Fibroblast of lung (primary cell): Measurements from ENCODE around the gene GJA8. TPM values are rescaled to one million over a fixed set of nuclear protein-coding genes. Genes with fewer than 3 reads are reported as not detected.

ENCODE experiments used
- DNase-seq, 2 donors: peaks; one replicate each; pipeline versions ENCODE4 v3.0.0 to v3.0.0-alpha.2; 2010; ENCODE audit warnings: low read depth in 2 of 2
- H2AFZ ChIP-seq: 2 replicates; pipeline ENCODE4 v1.5.1; 2012; ENCODE audit warnings: low read length, control low read depth, inconsistent platforms
- H3K27ac ChIP-seq: 2 replicates; pipeline ENCODE4 v1.5.1; 2011; ENCODE audit warnings: low read length, control low read depth; ENCODE audit not compliant: insufficient read depth
- H3K27me3 ChIP-seq: 2 replicates; pipeline ENCODE4 v1.5.1; 2011; ENCODE audit warnings: mild to moderate bottlenecking, low read length; ENCODE audit not compliant: control insufficient read depth, insufficient read depth
- H3K36me3 ChIP-seq: 2 replicates; pipeline ENCODE4 v1.5.1; 2011; ENCODE audit warnings: low read length; ENCODE audit not compliant: control insufficient read depth, insufficient read depth
- H3K4me1 ChIP-seq: 2 replicates; pipeline ENCODE4 v1.5.1; 2011; ENCODE audit warnings: low read length; ENCODE audit not compliant: control insufficient read depth, insufficient read depth; ENCODE audit errors: extremely low read depth
- H3K4me2 ChIP-seq: 2 replicates; pipeline ENCODE4 v1.5.1; 2011; ENCODE audit warnings: low read length, control low read depth; ENCODE audit not compliant: insufficient read depth; ENCODE audit errors: extremely low read depth
- H3K4me3 ChIP-seq, 4 experiments: fragments of 200-600 bp in 1 of 4; sonication (generic) in 1 of 4; replicated peaks in 1 of 4; 2 replicates each; pipeline ENCODE4 v1.5.1; 2011 to 2016; ENCODE audit warnings: low read length in 4 of 4, low read depth in 3 of 4, mild to moderate bottlenecking in 3 of 4, control low read depth in 2 of 4, inconsistent platforms in 1 of 4, mixed read lengths in 1 of 4; ENCODE audit not compliant: insufficient read depth in 1 of 4; ENCODE audit errors: control extremely low read depth in 1 of 4
- H3K79me2 ChIP-seq: 2 replicates; pipeline ENCODE4 v1.5.1; 2012; ENCODE audit warnings: mild to moderate bottlenecking, low read length, inconsistent platforms; ENCODE audit not compliant: control insufficient read depth, insufficient read depth
- H3K9ac ChIP-seq: 2 replicates; pipeline ENCODE4 v1.5.1; 2011; ENCODE audit warnings: mild to moderate bottlenecking, low read length, control low read depth; ENCODE audit not compliant: insufficient read depth
- H3K9me3 ChIP-seq: 2 replicates; pipeline ENCODE4 v1.5.1; 2012; ENCODE audit warnings: low read depth, low read length; ENCODE audit not compliant: control insufficient read depth, insufficient read depth
- H4K20me1 ChIP-seq: 2 replicates; pipeline ENCODE4 v1.5.1; 2011; ENCODE audit warnings: low read length; ENCODE audit not compliant: control insufficient read depth, insufficient read depth; ENCODE audit errors: extremely low read depth
- EZH2 ChIP-seq: IDR thresholded peaks from 2 replicates; pipeline ENCODE4 v1.5.1; 2012; ENCODE audit warnings: low read length, control low read depth, mild to moderate bottlenecking; ENCODE audit errors: missing control alignments
- polyA plus RNA-seq, 2 donors: library from polyadenylated mRNA; depleted of rRNA in 1 of 2; stranded (reverse) in 1 of 2; unstranded in 1 of 2; fragments of >200 nt; gene quantifications; 2 replicates each; pipeline ENCODE4 v1.2.1, GENCODE V29; 2011 to 2012; ENCODE audit warnings: missing spikeins in 1 of 2
- total RNA-seq: library from RNA; depleted of rRNA; stranded (reverse); fragments of >200 nt; gene quantifications from 2 replicates; pipeline ENCODE4 v1.2.1, GENCODE V29; 2014
- TF ChIP-seq, protein P1 (sequence below), 2 donors: IDR thresholded peaks in 1 of 2; conservative IDR thresholded peaks in 1 of 2; 1 replicate in 1 of 2; 2 replicates in 1 of 2; pipeline ENCODE4 v1.5.1; 2011 to 2012; ENCODE audit warnings: low read length in 2 of 2, control low read depth in 1 of 2, inconsistent platforms in 1 of 2, low read depth in 1 of 2, mild to moderate bottlenecking in 1 of 2

The GJA8 gene
- total and polyA plus RNA-seq, 2 donors (not counting 1 experiment from before 2014, with no cell fraction given) = not detected

DNA sequence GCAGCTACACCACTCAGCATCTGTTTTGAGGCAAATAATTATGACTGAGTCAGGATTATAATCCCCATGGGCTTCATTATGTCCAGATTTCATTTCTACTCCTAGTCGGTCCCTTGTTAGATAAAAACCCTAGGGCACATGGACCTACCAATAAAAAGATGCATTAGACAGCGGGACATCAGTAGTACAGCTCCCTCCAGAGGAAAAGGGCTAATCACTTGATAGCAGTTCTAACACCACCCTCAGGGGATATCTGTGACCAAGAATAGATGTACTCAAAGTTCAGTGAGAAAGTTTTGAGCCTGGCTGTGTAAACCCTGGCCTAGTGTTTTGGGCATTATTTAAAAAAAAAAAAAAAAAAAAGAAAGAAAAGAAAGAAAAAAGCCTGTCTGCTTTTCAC is 10.0 kb downstream of the GJA8 start:
- no peaks in the 10 kb centered on the region for H3K36me3 ChIP-seq
- no peak for TF ChIP-seq EZH2
- TF ChIP-seq, protein P1, sequence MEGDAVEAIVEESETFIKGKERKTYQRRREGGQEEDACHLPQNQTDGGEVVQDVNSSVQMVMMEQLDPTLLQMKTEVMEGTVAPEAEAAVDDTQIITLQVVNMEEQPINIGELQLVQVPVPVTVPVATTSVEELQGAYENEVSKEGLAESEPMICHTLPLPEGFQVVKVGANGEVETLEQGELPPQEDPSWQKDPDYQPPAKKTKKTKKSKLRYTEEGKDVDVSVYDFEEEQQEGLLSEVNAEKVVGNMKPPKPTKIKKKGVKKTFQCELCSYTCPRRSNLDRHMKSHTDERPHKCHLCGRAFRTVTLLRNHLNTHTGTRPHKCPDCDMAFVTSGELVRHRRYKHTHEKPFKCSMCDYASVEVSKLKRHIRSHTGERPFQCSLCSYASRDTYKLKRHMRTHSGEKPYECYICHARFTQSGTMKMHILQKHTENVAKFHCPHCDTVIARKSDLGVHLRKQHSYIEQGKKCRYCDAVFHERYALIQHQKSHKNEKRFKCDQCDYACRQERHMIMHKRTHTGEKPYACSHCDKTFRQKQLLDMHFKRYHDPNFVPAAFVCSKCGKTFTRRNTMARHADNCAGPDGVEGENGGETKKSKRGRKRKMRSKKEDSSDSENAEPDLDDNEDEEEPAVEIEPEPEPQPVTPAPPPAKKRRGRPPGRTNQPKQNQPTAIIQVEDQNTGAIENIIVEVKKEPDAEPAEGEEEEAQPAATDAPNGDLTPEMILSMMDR (conservative IDR thresholded peaks at IDR 0.05 in 1 of 2, IDR thresholded peaks at IDR 0.05 in 1 of 2; ENCODE audit: low read depth in 1 of 2, low read length in 2 of 2) = no peak
- H3K27ac ChIP-seq = no peak overlapping the region
- H3K27me3 ChIP-seq = no peaks in the 10 kb centered on the region
- H3K4me3 ChIP-seq = no peak overlapping the region
- no peak overlapping the region for H2AFZ ChIP-seq
- no peaks in the 10 kb centered on the region for H3K79me2 ChIP-seq
- no peak overlapping the region for H3K4me2 ChIP-seq
- DNase-seq = no peak
- H3K9me3 ChIP-seq = no peaks in the 10 kb centered on the region
- no peak overlapping the region for H3K9ac ChIP-seq
- H3K4me1 ChIP-seq = no peaks in the 10 kb centered on the region
- no peaks in the 10 kb centered on the region for H4K20me1 ChIP-seq

- Histone ChIP-seq H3K27ac (no peak overlapping the region), H2AFZ (no peak overlapping the region), H3K4me2 (no peak overlapping the region), H3K36me3 (no peaks in the 10 kb centered on the region), H3K27me3 (no peaks in the 10 kb centered on the region), H3K79me2 (no peaks in the 10 kb centered on the region), H4K20me1 (no peaks in the 10 kb centered on the region), H3K9me3 (no peaks in the 10 kb centered on the region), H3K4me3 (no peak overlapping the region), H3K9ac (no peak overlapping the region), H3K4me1 (no peaks in the 10 kb centered on the region)
- no peak for TF ChIP-seq EZH2
- TF ChIP-seq, protein P1 (conservative IDR thresholded peaks at IDR 0.05 in 1 of 2, IDR thresholded peaks at IDR 0.05 in 1 of 2; ENCODE audit: low read depth in 1 of 2, low read length in 2 of 2) = no peak
- DNase-seq = no peak
These were observed 10.9 kb downstream of the GJA8 start for GRCh38 chr1:147913362-147913942.

- DNase-seq = no peak
- H2AFZ ChIP-seq = no peak overlapping the region
- no peak overlapping the region for H3K27ac ChIP-seq
- H3K9me3 ChIP-seq = no peaks in the 10 kb centered on the region
- no peaks in the 10 kb centered on the region for H4K20me1 ChIP-seq
- no peak overlapping the region for H3K9ac ChIP-seq
- no peaks in the 10 kb centered on the region for H3K4me1 ChIP-seq
- no peaks in the 10 kb centered on the region for H3K79me2 ChIP-seq
- H3K36me3 ChIP-seq = no peaks in the 10 kb centered on the region
- H3K27me3 ChIP-seq = no peaks in the 10 kb centered on the region
- TF ChIP-seq, protein P1 (conservative IDR thresholded peaks at IDR 0.05 in 1 of 2, IDR thresholded peaks at IDR 0.05 in 1 of 2; ENCODE audit: low read depth in 1 of 2, low read length in 2 of 2) = no peak
- TF ChIP-seq EZH2 = no peak
- no peak overlapping the region for H3K4me2 ChIP-seq
- no peak overlapping the region for H3K4me3 ChIP-seq
These were observed 17.3 kb downstream of the GJA8 start for GRCh38 chr1:147919896-147920295.
